Measurements from ENCODE around the gene TRAK2. TPM values are rescaled to one million over a fixed set of nuclear protein-coding genes. Genes with fewer than 3 reads are reported as not detected.

The TRAK2 gene
- total and polyA plus RNA-seq, 11 donors = 41.2 to 201 (median 145) TPM

GRCh38 chr2:201344663-201345366 lies 106.4 kb downstream of the TRAK2 start:
- intact Hi-C loops (cut with DNase I) = no loop called here
- H3K36me3 ChIP-seq = peaks cover 0 to 78% (median 25%) of the 10 kb centered on the region in 9 donors
- TF ChIP-seq CTCF (IDR thresholded peaks at IDR 0.05) (peak in 1 of 12 donors; percentile 4), POLR2A (IDR thresholded peaks at IDR 0.05) (no peak)
- ATAC-seq (no peak), DNase-seq (no peak)
- no peaks in the 10 kb centered on the region for H3K27me3 ChIP-seq
- WGBS, 4 donors = 51 to 71% (median 63%) methylated on average over 1 of the region's 1 CpG
- H3K9me3 ChIP-seq = peaks cover 0 to 8% (median 0%) of the 10 kb centered on the region in 12 donors
- H3K4me3 ChIP-seq = no peak overlapping the region
- peaks cover 0 to 15% (median 0%) of the 10 kb centered on the region in 12 donors for H3K4me1 ChIP-seq
- H3K27ac ChIP-seq = no peak overlapping the region

- Histone ChIP-seq H3K27ac (peak overlapping the region in 1 of 12 donors; percentile 3), H3K36me3 (peaks cover 0 to 65% (median 25%) of the 10 kb centered on the region in 9 donors), H3K4me1 (peaks cover 0 to 15% (median 0%) of the 10 kb centered on the region in 12 donors), H3K27me3 (no peaks in the 10 kb centered on the region), H3K4me3 (no peak overlapping the region), H3K9me3 (peaks cover 0 to 8% (median 0%) of the 10 kb centered on the region in 12 donors)
- intact Hi-C loops (cut with DNase I) = no loop called here
- ATAC-seq (no peak), DNase-seq (no peak)
- 86 to 94% (median 90%) methylated on average over 2 of the region's 2 CpGs for WGBS, 4 donors
- TF ChIP-seq POLR2A (IDR thresholded peaks at IDR 0.05) (no peak), CTCF (IDR thresholded peaks at IDR 0.05) (no peak)
These were observed 107.7 kb downstream of the TRAK2 start for GRCh38 chr2:201343559-201343958.

- Histone ChIP-seq H3K4me1 (peaks cover 0 to 15% (median 0%) of the 10 kb centered on the region in 12 donors), H3K27ac (peak overlapping the region in 2 of 12 donors; percentile 3 to 12), H3K36me3 (peaks cover 0 to 61% (median 22%) of the 10 kb centered on the region in 9 donors), H3K9me3 (peaks cover 0 to 8% (median 0%) of the 10 kb centered on the region in 12 donors), H3K27me3 (no peaks in the 10 kb centered on the region), H3K4me3 (no peak overlapping the region)
- intact Hi-C loops (cut with DNase I) = no loop called here
- DNase-seq (peak in 1 of 5 donors; percentile 52), ATAC-seq (peak; percentile 66 to 86 (median 75))
- 40 to 67% (median 54%) methylated on average over 1 to 2 of the region's 2 CpGs for WGBS, 4 donors
- TF ChIP-seq POLR2A (IDR thresholded peaks at IDR 0.05) (no peak), CTCF (IDR thresholded peaks at IDR 0.05) (no peak)
These were observed 108.3 kb downstream of the TRAK2 start for GRCh38 chr2:201342923-201343322.

GRCh38 chr2:201329409-201329808 lies 121.8 kb downstream of the TRAK2 start:
- intact Hi-C loops (cut with DNase I) = no loop called here
- ATAC-seq (no peak), DNase-seq (no peak)
- Histone ChIP-seq H3K27ac (no peak overlapping the region), H3K36me3 (peaks cover 0 to 13% (median 6%) of the 10 kb centered on the region in 9 donors), H3K4me3 (no peak overlapping the region), H3K9me3 (peaks cover 0 to 35% (median 7%) of the 10 kb centered on the region in 12 donors), H3K27me3 (no peaks in the 10 kb centered on the region), H3K4me1 (no peaks in the 10 kb centered on the region)
- 44 to 59% (median 52%) methylated on average over 1 of the region's 1 CpG for WGBS, 4 donors
- TF ChIP-seq CTCF (IDR thresholded peaks at IDR 0.05) = no peak
- no peak for TF ChIP-seq POLR2A (IDR thresholded peaks at IDR 0.05)

Measured in heart left ventricle (tissue), 16 donors.